ENCODE results near the gene CCDC197. TPM values are rescaled to one million over a fixed set of nuclear protein-coding genes. Genes with fewer than 3 reads are reported as not detected.

Gene CCDC197
- total and polyA plus RNA-seq, 4 donors: not detected

DNA sequence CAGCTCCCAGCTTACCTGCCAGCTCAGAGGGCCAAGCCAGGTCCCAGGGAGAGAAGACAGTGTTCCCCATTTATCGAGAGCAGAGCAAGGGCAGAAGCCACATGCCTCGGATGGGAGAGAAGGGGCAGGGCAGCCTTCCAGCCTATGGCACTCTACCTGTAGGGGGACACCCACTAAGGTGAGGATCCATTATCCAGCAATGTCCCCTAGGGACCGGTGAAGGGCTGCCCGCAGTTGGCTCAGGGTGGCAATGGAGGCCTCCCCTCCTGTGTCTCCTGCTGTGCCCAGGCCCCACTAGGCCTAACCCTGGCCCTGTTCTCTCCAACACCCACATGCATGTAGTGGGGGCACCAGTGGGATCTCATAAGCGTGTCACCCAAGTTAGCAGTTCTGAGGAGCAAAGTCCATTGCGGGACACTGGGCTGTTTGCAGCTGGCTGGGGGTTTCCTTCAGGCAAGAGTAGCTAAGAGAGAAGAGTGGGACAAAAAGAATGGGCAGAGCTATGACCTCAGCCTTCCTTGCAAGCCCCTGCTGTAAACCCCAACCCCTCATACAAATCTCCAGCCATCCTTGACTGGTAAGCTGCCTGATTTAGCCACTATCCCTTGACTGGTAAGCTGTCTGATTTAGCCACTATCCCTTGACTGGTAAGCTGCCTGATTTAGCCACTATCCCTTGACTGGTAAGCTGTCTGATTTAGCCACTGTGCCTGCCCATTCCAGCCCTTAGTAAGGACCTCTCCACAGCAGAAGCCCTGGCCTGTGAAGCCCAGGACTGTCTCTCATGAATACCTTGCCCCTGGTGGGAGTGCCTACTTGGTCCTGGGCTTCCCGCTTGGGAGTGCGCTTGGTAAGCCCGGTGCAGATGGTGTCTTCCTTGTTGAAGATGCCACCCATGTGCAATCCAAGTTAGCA is 15.5 kb upstream of the CCDC197 start (continued):
- TF ChIP-seq NR2F2 (IDR thresholded peaks at IDR 0.05) (no peak), FOXA2 (IDR thresholded peaks at IDR 0.05) (no peak), JUND (IDR thresholded peaks at IDR 0.05) (no peak), HNF4A (conservative IDR thresholded peaks at IDR 0.05) (no peak), TAF1 (conservative IDR thresholded peaks at IDR 0.05) (no peak)

DNA sequence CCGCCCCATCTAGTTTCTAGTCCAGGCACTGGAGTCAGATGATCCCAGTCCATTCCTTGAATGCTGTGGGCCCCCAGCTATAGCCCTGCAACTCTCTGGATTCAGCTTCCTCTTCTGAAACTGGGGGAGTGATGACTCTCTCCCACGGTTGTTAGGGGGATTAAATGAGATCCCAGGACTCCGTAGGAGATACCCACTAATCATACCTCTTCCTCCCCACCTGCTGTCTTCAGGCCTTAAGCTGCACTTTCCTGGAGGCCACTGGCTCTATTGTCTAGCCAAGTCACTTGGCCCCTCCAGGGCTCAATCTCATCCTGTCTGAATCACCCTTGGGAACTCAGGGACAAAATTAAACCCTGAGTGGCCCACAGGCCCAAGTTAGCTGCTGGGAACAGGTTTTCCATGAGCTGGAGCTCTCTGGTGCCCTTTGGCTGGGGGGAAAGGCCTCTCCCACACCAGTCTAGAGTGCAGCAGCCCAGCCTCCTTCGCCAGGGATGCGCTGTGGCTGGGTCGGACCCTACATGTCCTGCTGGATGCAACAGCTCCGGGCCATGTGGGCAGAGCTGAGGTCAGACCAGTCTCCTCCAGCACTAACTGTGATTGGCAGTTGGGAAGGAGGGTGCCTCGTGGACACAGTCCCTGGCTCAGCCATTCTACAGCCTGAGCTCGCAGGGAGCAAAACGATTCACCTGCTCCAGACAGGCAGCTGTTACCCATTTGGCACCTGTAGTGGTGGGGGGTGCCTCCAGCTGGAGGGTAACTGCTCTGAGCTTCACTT is 14.7 kb upstream of the CCDC197 start:
- Histone ChIP-seq H3K36me3 (ENCODE audit: control insufficient read depth in 4 of 4, insufficient read depth in 3 of 4, low read depth in 1 of 4, low read length in 3 of 4) (no peaks in the 10 kb centered on the region), H3K4me1 (ENCODE audit: control insufficient read depth in 4 of 4, insufficient read depth in 4 of 4, low read length in 3 of 4) (no peaks in the 10 kb centered on the region), H3K9me3 (ENCODE audit: control insufficient read depth in 4 of 4, low read length in 3 of 4) (no peaks in the 10 kb centered on the region), H3K4me3 (ENCODE audit: low read depth in 1 of 3, low read length in 3 of 3) (no peak overlapping the region), H3K27me3 (ENCODE audit: control insufficient read depth in 4 of 4, insufficient read depth in 4 of 4, low read length in 3 of 4) (no peaks in the 10 kb centered on the region), H3K27ac (ENCODE audit: low read depth in 1 of 2, low read length in 2 of 2) (no peak overlapping the region), H3K9ac (ENCODE audit: low read depth in 1 of 2, low read length in 2 of 2) (no peak overlapping the region)
- 88% methylated on average over 10 of the region's 10 CpGs for WGBS
- TF ChIP-seq, protein P1, sequence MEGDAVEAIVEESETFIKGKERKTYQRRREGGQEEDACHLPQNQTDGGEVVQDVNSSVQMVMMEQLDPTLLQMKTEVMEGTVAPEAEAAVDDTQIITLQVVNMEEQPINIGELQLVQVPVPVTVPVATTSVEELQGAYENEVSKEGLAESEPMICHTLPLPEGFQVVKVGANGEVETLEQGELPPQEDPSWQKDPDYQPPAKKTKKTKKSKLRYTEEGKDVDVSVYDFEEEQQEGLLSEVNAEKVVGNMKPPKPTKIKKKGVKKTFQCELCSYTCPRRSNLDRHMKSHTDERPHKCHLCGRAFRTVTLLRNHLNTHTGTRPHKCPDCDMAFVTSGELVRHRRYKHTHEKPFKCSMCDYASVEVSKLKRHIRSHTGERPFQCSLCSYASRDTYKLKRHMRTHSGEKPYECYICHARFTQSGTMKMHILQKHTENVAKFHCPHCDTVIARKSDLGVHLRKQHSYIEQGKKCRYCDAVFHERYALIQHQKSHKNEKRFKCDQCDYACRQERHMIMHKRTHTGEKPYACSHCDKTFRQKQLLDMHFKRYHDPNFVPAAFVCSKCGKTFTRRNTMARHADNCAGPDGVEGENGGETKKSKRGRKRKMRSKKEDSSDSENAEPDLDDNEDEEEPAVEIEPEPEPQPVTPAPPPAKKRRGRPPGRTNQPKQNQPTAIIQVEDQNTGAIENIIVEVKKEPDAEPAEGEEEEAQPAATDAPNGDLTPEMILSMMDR (IDR thresholded peaks at IDR 0.05; ENCODE audit: low read depth, low read length, missing input control): no peak
- no peak for DNase-seq (ENCODE audit: low spot score)

DNA sequence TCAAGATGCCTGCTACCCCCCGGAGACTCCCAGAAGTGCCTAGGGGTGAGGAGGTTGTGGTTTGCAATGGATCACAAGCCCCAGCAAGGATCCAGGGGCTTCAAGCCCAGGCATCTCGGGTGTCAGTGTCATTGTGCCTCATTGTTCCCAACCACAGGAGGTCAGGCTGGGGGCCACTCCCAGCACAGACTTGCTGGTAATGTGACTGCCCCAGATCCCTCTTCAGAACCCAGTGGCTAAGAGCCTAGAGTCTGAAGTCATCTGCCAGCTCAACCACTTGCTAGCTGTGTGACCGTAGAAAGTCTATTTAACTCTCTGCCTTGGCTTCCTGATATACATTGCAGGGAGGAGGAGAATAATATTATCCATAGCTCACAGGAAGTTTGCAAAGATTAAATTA is 13.0 kb upstream of the CCDC197 start:
- H3K27me3 ChIP-seq (ENCODE audit: control insufficient read depth in 4 of 4, insufficient read depth in 4 of 4, low read length in 3 of 4): no peaks in the 10 kb centered on the region
- TF ChIP-seq, protein P1 (IDR thresholded peaks at IDR 0.05; ENCODE audit: low read depth, low read length, missing input control): no peak
- TF ChIP-seq, protein P2, sequence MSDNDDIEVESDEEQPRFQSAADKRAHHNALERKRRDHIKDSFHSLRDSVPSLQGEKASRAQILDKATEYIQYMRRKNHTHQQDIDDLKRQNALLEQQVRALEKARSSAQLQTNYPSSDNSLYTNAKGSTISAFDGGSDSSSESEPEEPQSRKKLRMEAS (IDR thresholded peaks at IDR 0.05): no peak
- TF ChIP-seq RAD21 (IDR thresholded peaks at IDR 0.05): no peak
- no peak for TF ChIP-seq GABPA (IDR thresholded peaks at IDR 0.05 in 1 of 2, conservative IDR thresholded peaks at IDR 0.05 in 1 of 2)
- no peak for TF ChIP-seq TAF1 (conservative IDR thresholded peaks at IDR 0.05)
- TF ChIP-seq SP1 (IDR thresholded peaks at IDR 0.05): no peak
- TF ChIP-seq EGR1 (IDR thresholded peaks at IDR 0.05; ENCODE audit: low read depth in 2 of 2): no peak
- no peak for TF ChIP-seq RXRA (IDR thresholded peaks at IDR 0.05)
- no peak for TF ChIP-seq FOXA2 (IDR thresholded peaks at IDR 0.05)
- TF ChIP-seq, protein P3, sequence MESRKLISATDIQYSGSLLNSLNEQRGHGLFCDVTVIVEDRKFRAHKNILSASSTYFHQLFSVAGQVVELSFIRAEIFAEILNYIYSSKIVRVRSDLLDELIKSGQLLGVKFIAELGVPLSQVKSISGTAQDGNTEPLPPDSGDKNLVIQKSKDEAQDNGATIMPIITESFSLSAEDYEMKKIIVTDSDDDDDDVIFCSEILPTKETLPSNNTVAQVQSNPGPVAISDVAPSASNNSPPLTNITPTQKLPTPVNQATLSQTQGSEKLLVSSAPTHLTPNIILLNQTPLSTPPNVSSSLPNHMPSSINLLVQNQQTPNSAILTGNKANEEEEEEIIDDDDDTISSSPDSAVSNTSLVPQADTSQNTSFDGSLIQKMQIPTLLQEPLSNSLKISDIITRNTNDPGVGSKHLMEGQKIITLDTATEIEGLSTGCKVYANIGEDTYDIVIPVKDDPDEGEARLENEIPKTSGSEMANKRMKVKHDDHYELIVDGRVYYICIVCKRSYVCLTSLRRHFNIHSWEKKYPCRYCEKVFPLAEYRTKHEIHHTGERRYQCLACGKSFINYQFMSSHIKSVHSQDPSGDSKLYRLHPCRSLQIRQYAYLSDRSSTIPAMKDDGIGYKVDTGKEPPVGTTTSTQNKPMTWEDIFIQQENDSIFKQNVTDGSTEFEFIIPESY (IDR thresholded peaks at IDR 0.05): no peak
- TF ChIP-seq HNF4A (conservative IDR thresholded peaks at IDR 0.05): no peak
- TF ChIP-seq HNF4G (IDR thresholded peaks at IDR 0.05): no peak
- TF ChIP-seq NR2F2 (IDR thresholded peaks at IDR 0.05): no peak
- TF ChIP-seq, protein P4, sequence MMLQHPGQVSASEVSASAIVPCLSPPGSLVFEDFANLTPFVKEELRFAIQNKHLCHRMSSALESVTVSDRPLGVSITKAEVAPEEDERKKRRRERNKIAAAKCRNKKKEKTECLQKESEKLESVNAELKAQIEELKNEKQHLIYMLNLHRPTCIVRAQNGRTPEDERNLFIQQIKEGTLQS (IDR thresholded peaks at IDR 0.05): no peak
- no peak overlapping the region for H3K4me3 ChIP-seq (ENCODE audit: low read depth in 1 of 3, low read length in 3 of 3)
- H3K4me1 ChIP-seq (ENCODE audit: control insufficient read depth in 4 of 4, insufficient read depth in 4 of 4, low read length in 3 of 4): no peaks in the 10 kb centered on the region
- WGBS: 81% methylated on average over 3 of the region's 3 CpGs
- no peaks in the 10 kb centered on the region for H3K9me3 ChIP-seq (ENCODE audit: control insufficient read depth in 4 of 4, low read length in 3 of 4)
- H3K27ac ChIP-seq (ENCODE audit: low read depth in 1 of 2, low read length in 2 of 2): no peak overlapping the region
- no peak overlapping the region for H3K9ac ChIP-seq (ENCODE audit: low read depth in 1 of 2, low read length in 2 of 2)
- H3K36me3 ChIP-seq (ENCODE audit: control insufficient read depth in 4 of 4, insufficient read depth in 3 of 4, low read depth in 1 of 4, low read length in 3 of 4): no peaks in the 10 kb centered on the region
- DNase-seq (ENCODE audit: low spot score): no peak
